Stimulated activated CD8-positive, alpha-beta memory T cell treated with anti-CD3 and anti-CD28 coated beads, Interleukin-12 subunit alpha, Interleukin-12 subunit beta, amount 100 ng/mL, for 1 hour (primary cell): Measurements from ENCODE around the gene STT3A.
"Not testable (repeated sequence)": the region's sequence is repeated elsewhere in the genome, so short reads cannot be mapped to it uniquely, and the experiment has no call there.

ENCODE experiments used
- DNase-seq: peaks from one replicate; pipeline ENCODE4 v3.0.0-alpha.2; 2020; ENCODE audit warnings: low read depth

STT3A gene

DNA sequence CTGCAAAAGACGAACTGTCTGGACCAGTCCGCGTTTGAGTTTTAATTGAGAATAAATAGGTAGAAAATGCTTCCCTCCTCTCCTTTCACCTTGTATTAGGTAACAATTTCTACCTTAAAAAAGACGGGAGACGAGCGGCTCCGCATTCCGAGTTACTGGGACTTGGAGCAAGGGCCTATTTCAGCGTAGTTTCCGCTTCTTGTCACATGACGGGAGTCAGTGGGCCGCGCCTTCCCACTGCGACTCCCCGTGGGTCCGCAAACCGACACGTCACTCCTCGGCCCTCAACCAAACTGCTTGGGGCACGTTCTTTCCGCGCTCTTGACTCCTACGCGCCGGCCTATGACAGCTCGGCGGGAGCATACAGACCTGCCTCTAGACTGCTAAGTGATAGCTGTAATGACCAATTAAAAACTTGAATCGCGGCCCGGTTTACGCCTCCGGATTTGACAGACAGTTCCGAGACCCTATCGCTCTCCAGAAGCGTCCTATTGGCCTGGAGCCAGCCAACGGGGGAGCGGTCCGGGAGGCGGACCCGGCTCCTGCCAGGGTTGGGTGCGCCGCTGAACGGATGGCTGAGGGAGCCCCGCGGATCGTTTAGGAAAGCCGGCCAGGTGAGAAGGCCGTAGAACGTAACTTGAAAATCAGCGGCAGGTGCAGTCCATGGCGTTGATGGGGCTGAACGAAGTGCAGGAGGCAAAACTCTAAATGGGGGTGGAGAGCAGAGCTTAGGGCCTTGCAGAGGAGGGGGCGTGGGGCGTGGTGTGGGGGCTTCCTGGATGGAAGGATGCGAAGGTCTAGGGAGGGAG, at the start of gene STT3A:
STT3A (plus strand) TSS at position 548 of the 809 bp plus-strand sequence. CDS start 3,064 bp downstream, outside the sequence.
- DNase-seq = peak; percentile 97

DNA sequence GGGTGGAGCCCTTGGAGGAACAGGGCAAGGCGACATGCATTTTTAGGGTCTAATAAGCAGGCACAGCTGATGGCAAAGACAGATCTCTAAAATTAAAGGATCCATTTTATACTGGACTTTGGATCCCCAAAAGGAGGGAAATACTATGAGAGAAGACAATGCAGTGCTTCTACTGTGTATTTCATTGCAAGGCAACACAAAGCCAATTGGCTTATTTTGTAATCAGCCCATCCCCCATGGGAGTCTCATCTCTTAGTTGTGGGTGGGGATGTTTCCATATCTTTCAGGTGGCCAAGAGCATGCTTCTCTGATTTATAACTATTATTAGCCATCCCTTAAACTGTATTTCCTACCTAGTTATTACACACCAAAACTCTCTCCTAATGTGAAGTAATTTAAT, 41.9 kb upstream of the STT3A start:
- no peak for DNase-seq

DNA sequence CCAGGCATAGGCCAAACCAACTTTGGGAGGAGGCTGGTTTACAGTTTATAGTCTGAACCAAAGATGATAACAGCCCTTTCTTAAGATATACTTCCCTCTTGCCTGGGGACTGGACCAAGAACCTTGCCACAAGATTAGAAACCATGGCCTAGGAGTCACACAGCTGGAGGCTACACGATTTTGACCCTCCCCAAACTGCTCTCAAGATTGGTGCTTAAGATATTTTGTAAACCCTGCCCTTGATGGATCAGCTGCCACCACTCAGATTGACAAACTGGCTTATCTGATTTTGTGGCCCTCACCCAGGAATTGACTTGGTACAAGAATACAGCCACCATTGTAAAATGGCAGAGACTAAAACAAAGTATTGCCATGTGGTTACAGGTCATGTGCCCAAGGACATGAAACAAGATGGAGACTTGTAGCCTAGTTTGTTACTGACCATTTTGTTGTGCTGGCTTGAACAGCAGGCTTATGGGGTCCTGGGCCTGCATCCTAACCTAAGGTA, 40.8 kb upstream of the STT3A start:
- no peak for DNase-seq

DNA sequence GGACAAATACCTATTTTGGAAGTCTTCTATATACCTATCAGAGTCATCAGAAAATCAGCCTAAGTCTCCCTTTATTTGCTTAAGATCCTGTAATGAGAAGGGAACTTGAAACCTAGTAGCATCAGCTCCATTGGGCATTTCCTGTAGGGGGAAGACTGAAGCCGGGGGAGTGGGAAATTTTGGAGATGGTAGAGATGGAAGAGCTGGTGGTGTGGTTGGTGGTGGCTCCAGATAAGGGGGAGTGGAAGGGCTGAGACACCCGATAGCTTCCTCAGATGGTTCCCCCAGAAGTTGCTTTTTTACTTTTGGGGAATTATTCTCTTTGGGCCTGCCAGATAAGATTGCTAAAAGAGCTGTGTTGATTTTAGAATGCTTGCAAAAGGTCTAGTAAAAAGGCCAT, 39.7 kb upstream of the STT3A start:
- no peak for DNase-seq

DNA sequence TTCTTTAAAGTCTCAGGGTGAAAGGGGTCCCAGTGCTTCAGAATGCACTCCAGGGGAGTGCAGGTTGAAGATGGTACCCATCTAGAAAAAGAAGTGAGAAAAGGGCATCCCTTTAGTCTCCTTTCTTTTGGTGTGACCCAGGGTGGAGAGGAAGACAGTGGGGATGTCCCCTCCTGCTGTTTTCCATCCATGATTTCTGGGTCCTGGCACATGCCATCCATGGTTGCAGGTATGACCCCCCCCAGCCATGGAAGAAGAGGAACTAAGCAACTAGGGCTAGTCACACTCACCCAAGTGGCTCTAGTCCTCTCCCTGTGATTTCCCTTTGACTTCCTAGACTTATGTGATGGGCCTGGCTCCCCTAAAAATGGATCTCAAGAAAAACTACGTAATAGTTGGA, 39.3 kb upstream of the STT3A start:
- no peak for DNase-seq

DNA sequence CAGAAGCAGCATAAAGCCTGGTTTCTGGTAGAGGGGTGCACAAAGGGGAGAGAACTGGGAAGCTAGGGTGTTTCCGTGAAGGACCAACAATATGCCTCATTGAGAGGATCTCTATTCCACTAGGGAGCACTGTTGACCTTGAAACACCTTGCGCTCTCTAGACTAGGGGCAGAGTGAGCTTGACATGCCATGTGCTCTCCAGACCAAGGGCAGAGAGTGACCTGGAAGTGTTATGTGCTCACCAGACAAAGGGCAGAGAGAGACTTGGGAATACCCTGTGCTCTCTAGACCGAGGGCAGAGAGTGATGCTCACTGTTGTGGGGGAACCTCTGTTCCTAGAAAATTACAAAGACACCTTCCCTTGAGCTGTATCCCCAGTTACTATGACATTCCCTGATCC, 38.6 kb upstream of the STT3A start:
- no peak for DNase-seq

DNA sequence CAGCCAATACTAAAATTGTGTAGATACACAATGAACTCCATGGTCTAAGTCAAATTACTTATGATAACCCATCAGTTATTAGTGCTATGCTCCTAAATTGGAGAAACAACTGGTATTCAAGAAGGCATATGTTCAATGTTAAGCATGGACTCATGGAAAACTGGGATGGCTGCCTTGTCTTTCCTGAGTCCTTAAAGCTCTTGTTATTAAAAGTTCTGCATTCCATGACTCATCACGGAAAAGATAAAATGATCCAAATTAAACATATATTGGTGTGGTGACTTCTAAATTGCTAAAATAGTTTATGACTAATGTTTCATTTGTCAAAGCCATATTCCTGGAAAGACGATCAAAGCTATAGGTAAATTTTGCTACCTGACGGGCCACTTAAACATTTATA, 32.8 kb upstream of the STT3A start:
- no peak for DNase-seq

DNA sequence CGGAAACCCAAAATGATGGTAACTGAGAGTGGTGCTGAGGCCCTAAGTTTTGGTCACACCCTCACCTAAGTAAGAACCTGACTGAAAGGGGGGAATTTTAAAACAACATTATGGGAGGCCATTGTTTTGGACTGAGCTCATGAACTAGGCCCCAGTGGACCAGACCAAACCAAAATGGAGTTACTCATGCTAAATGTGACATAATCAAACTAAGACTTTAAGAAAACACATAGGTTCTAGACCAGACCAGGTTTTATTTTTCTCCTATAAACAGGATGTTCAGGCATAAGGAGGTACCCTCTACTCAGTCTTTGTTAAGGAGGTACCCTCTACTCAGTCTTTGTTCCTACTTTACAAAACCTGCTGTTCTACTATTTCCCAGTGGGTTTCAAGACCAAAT, 30.7 kb upstream of the STT3A start:
- DNase-seq = no peak

DNA sequence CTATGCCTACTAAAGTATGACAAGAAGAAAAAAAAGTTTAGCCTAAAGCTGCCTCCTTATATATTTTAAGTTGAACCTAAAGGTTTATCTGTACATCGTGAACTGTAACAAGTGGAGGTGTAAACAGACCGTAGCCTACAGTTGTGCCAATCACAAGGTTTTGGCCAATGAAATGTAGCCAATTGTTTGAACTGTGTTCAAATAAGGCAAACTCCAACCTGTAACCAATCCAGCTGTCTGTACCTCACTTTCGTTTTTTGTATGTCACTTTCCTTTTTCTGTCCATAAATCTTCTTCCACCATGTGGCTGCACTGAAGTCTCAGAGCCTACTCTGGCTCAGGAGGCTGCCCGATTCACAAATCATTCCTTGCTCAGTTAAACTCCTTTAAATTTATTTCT, 30.2 kb upstream of the STT3A start:
- DNase-seq = no peak

DNA sequence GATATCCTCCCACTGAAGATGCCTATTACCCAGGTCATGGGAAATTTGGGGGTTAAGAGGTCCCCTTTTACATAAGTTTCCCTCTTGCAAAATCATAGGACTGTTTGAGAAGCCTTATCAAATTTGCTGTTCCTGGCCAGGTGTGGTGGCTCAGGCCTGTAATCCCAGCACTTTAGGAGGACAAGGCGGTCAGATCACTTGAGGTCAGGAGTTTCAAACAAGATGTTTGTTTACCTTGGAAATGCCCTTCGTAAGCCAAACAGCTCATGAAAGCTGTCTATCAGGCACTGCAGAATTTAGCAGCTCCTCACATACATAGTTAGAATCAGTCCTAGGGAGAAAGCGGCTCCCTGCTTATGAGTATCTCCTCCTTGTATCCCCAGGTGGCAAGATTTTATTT, 28.3 kb upstream of the STT3A start:
- no peak for DNase-seq

DNA sequence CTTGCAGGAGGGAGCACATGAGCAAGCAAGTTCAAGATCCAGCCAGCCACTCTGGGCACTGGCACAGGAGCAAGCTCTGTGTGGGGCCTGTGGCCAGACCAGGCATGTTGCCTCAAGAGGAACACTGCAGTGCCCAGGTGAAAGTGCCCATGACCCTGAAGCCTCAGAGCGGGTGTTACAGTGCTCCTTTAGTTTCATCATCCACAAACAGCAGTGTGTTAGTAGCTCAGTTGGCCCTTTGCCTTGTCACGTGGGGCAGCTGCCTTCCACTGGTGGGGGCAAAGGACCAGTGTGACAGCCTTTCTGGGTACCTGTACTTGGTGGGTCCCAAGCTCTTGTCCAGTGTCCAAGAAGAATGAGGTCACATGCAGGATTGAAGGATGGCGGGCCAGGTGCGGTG, 26.4 kb upstream of the STT3A start:
- DNase-seq = no peak

DNA sequence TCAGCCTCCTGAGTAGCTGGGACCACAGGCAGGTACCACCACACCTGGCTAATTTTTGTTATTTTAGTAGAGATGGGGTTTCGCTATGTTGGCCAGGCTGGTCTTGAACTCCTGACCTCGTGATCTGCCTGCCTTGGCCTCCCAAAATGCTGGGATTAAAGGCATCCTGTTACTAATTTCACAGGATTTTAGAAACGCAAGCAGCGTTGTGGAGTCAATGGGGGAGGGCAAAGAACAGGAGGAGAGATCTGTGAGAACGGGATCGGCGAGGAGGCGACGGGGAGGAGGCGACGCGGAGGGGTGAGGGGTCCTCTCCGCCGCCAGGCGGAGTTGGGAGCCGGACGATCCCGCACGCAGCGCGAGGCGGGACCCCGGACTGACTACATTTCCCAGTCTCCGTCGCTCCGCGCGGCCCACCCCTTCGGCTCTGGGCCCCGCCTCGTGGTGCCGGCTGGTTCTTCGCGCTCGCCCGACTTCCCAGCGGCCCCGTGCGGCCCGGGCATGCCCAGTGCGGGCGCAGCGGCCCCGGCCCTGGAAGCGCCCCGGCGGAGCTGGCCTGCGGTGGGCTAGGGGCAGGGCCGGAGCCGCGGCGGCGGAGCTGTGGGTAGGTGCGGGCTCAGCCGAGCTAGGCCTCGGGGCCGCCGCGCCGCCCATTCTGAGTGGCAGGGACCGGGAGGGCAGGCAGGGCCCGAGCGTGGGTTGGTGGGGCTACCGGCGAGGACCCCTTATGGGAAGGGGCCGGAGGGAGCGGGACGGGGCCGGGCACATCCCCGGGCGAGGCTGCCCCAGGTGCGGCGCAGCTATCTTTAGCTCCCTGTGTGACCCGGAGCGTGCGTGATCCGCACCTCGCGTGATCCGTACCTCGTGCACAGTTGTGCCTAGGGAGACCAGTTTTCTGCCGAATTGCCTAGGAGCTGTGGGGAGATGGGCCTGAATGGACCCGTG, 23.4 kb upstream of the STT3A start, which contains the start of gene EI24:
EI24 (plus strand) TSS at position 508 of the 945 bp plus-strand sequence. CDS start 3,051 bp downstream, outside the sequence.
- peak; percentile 79 for DNase-seq

DNA sequence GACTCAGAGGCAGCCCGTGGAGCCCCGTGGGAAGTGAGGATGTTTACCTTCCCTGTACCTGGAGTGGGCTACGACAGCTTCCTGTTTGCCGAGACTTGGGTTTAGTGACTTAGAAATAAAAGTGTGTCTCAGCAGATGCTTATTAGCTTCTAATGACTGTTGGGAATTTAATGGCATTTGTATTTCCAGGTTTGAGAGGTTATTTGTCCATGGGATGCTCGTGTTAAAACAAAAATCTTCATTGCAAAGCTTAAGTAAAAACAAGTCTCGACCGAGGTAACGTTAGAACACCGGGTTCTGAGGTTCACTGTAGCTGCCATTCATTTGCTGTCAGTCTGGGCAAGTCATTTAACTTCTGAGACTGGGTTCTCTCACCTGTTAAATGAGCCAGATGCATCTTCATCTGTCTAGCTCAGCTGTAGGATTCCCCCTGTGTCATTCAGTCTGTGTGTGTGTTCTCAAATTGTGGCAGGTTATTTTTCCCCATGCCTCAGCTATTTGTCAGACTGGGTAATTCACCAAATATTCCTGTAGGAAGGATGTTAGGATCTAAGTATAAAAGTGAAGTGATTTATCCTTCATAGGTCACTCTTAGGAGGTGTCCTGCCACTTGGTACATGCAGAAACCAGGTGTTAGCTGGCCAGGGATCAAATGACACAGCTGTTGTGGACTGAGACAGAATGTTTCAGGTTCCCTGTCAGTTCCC, 22.6 kb upstream of the STT3A start:
- no peak for DNase-seq

DNA sequence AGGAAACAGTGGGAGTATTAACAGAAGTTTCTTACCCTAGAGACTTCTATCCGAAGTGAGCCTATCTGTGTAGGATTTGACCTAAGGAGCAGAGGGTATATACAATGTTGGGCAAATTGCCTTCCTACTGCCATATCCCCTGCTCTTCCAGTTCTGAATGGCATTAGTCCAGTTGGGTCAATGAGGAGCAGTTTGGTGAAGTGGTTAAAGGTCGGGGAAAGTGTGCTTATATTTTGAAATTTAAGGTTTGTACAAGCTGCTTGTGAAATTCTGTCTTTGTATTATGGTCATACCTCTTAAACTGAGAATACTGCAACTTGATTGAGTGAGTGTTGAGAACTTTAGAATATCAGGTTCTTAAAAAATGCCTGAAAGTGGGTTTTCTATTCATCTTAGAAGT, 21.7 kb upstream of the STT3A start:
- no peak for DNase-seq

DNA sequence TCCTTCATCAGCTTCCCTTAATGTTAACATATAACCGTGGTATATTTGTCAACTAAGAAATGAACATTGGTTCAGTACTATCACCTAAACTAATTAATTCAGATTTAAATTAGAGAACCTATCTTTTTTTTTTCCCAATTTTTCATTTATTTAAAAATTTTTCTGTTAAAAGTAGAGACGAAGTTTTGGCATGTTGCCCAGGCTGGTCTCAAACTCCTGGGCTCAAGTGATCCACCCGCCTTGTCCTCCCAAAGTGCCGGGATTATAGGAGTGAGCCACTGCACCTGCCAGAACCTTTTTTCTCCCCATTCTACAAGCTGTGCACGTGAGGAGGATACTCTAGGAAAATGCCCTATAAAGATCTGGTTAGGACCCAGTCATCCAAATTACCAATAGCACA, 19.7 kb upstream of the STT3A start:
- no peak for DNase-seq

DNA sequence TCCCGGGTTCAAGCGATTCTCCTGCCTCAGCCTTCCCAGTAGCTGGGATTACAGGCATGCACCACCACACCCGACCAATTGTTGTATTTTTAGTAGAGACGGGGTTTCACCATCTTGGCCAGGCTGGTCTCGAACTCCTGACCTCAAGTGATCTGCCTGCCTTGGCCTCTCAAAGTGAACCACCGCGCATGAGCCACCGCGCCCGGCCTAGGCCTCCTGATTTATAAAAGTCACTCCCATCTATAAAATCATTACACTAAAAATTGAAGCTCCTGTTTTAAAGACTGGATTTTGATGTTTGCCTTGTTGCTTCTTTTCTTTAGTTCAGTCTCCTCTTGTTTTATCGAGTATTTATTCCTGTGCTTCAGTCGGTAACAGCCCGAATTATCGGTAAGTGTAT, 15.5 kb upstream of the STT3A start:
- not testable (repeated sequence) for DNase-seq

DNA sequence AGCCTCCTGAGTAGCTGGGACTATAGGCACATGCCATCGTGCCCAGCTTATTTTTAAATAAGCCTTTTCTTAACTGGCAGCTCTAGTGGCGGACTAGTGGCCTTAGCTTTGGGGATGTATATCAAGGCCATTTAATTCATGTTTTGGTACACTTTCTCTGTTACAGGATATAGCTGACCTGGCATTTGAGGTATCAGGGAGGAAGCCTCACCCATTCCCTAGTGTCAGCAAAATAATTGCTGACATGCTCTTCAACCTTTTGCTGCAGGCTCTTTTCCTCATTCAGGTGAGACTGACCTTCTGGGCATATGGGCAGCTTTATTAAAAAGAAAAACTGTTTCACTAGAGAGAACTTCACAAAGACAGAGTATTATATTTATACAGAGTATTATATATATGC, 13.9 kb upstream of the STT3A start:
- DNase-seq = no peak

DNA sequence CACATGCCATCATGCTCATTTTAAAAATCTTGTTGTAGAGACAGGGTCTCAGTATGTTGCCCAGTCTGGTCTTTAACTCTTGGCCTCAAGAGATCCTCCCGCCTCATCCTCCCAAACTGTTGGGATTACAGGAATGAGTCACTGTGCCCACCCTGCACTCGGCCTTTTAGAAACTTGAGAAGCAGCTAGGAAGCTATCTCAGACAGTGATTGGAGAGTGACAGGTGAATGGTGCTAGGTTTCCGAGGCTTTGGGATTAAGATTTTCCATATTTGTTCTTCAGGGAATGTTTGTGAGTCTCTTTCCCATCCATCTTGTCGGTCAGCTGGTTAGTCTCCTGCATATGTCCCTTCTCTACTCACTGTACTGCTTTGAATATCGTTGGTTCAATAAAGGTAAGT, 12.8 kb upstream of the STT3A start:
- no peak for DNase-seq

DNA sequence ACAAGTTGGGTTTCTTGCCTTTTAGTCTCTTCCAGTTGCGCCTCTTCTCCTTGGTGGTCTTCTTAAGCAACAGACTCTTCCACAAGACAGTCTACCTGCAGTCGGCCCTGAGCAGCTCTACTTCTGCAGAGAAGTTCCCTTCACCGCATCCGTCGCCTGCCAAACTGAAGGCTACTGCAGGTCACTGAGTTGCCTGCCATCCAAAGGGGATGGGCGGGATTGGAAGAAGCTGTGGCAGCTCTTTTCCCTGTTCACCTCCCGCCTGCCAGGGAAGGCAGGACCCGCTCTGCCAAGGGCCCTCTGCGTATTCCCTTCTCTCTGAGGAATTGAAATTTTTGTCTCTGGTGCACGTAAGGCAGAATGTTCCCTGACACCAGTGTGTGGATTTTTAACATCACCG, 9.2 kb upstream of the STT3A start:
- DNase-seq = no peak

DNA sequence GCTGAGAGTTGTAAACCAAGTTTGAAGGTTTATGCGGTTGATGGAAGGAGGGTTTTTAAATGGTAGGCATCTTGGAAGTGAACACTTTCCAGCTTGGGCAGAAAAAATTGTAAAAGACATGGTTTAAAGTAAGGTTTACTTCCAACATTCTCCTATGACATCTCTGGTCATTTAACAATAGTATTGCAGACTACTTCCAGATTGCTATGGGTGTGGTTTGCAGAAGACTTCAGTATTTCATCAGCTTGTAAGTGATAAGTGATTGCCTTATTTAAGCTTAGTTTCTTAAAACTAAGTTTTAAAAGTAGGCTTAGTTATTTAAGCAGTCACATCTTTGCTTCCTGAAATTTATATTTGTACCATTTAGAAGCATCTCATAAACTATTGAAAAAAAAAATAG, 7.2 kb upstream of the STT3A start:
- DNase-seq = no peak

DNA sequence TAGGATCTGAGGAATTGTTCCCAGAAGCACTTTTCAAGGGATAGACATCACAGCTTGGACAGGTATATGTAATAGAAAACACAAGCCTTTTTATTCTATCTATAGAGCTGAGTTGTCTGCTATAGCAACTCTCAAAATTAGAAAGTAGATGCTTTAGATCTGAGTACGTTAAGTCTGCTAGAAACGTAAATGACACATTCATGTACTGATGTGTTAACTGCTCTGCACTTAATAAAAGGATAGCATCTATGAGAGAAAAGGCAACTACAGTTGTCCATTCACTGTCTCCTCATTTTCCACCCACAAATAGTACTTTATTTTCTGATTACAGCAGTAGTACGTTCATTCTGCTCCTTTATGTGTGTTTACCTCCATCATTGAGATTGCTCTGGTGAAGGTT, 6.0 kb upstream of the STT3A start:
- no peak for DNase-seq

DNA sequence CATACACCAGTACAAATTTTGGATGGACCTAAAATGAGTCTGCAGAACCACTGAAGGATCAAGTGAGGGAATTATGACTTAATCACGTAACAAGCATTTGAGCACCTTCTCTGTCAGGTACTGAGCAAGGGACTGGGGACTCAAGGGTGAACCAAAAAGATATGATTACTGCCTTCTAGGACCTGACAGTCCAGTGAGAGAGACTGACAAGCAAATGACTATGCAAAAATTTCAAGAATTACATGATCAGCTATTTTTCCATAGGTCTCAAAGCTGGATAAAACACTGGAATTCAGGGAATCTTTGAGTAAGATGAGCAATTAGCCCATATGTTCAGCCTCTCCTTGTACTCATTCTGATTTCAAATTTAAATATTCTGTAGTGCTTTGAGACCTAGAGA, 5.2 kb upstream of the STT3A start:
- no peak for DNase-seq
